ENCODE data around the gene JDP2. TPM values are rescaled to one million over a fixed set of nuclear protein-coding genes. Genes with fewer than 3 reads are reported as not detected.

Gene JDP2
- total RNA-seq, 1 experiment from 2014 or later: 23.3 TPM

GRCh38 chr14:75522224-75522982 lies 94.6 kb downstream of the JDP2 start, which contains the start of gene BATF:
Gene BATF (plus strand): TSS chr14:75522469. CDS start chr14:75522683, 214 bp downstream.
- Mint-ChIP-seq H3K27ac (no peak within 1 kb of the TSS), H3K4me1 (peaks cover 8% of the 10 kb centered on the region), H3K9me3 (no peaks in the 10 kb centered on the region), H3K27me3 (ENCODE audit: low read depth) (no peaks in the 10 kb centered on the region; the same call in none of the 2 replicates), H3K4me3 (no peak within 1 kb of the TSS), H3K36me3 (no peaks in the 10 kb centered on the region)
- ChIA-PET CTCF (interaction anchor here (0.6 to 2.6 kb wide), 5 partner anchors 15 to 573 kb away, joined by 3 to 19 read pairs (median 4); no protein-coding TSS in a partner anchor), POLR2A (no interaction called here)
- DNase-seq (ENCODE audit: low spot score): no peak
- ATAC-seq: no peak
- no peak for TF ChIP-seq HMGA2 (CRISPR knock-in tag; IDR thresholded peaks at IDR 0.05)
- no peak for TF ChIP-seq ARID4B (CRISPR knock-in tag; IDR thresholded peaks at IDR 0.05; ENCODE audit: borderline replicate concordance)
- TF ChIP-seq PRDM15 (CRISPR knock-in tag; IDR thresholded peaks at IDR 0.05): no peak
- no peak for TF ChIP-seq ATF3 (CRISPR knock-in tag; conservative IDR thresholded peaks at IDR 0.05)
- no peak for TF ChIP-seq GTF2I (CRISPR knock-in tag; conservative IDR thresholded peaks at IDR 0.05)
- TF ChIP-seq, protein P1, sequence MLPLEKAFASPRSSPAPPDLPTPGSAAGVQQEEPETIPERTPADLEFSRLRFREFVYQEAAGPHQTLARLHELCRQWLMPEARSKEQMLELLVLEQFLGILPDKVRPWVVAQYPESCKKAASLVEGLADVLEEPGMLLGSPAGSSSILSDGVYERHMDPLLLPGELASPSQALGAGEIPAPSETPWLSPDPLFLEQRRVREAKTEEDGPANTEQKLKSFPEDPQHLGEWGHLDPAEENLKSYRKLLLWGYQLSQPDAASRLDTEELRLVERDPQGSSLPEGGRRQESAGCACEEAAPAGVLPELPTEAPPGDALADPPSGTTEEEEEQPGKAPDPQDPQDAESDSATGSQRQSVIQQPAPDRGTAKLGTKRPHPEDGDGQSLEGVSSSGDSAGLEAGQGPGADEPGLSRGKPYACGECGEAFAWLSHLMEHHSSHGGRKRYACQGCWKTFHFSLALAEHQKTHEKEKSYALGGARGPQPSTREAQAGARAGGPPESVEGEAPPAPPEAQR (CRISPR knock-in tag; IDR thresholded peaks at IDR 0.05): no peak
- TF ChIP-seq NR1H2 (CRISPR knock-in tag; IDR thresholded peaks at IDR 0.05): no peak
- no peak for TF ChIP-seq SMAD4 (CRISPR knock-in tag; IDR thresholded peaks at IDR 0.05)

DNA sequence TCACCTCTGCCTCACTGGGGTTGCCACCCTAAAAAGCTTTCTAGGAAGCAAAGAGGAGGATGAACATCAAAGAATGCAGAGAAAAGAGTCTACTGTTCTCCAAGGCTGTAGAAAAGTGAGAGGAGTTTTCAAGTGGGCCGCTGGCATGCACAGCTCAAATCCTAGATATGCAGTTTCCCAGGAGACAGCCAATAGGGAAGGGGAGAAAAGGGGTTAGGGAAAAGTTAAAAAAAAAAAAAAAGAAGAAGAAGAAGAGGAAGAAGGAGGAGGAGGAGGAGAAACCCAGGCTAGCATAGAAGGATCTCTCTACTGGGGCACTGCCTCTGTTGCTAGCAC lies 95.1 kb downstream of the JDP2 start:
- no peaks in the 10 kb centered on the region for H3K36me3 Mint-ChIP-seq
- DNase-seq (ENCODE audit: low spot score) (no peak), ATAC-seq (no peak)
- ChIA-PET CTCF (interaction anchor here (0.8 to 1.4 kb wide), 3 partner anchors 34 to 219 kb away, joined by 3 to 7 read pairs (median 4); no protein-coding TSS in a partner anchor), POLR2A (no interaction called here)
- H3K9me3 Mint-ChIP-seq: no peaks in the 10 kb centered on the region
- no peak overlapping the region for H3K27ac Mint-ChIP-seq
- no peaks in the 10 kb centered on the region; the same call in none of the 2 replicates for H3K27me3 Mint-ChIP-seq (ENCODE audit: low read depth)
- H3K4me1 Mint-ChIP-seq: peaks cover 8% of the 10 kb centered on the region
- no peak for TF ChIP-seq ZNF232 (CRISPR knock-in tag; IDR thresholded peaks at IDR 0.05)
- TF ChIP-seq TP53 (CRISPR knock-in tag; IDR thresholded peaks at IDR 0.05): no peak
- TF ChIP-seq, protein P2, sequence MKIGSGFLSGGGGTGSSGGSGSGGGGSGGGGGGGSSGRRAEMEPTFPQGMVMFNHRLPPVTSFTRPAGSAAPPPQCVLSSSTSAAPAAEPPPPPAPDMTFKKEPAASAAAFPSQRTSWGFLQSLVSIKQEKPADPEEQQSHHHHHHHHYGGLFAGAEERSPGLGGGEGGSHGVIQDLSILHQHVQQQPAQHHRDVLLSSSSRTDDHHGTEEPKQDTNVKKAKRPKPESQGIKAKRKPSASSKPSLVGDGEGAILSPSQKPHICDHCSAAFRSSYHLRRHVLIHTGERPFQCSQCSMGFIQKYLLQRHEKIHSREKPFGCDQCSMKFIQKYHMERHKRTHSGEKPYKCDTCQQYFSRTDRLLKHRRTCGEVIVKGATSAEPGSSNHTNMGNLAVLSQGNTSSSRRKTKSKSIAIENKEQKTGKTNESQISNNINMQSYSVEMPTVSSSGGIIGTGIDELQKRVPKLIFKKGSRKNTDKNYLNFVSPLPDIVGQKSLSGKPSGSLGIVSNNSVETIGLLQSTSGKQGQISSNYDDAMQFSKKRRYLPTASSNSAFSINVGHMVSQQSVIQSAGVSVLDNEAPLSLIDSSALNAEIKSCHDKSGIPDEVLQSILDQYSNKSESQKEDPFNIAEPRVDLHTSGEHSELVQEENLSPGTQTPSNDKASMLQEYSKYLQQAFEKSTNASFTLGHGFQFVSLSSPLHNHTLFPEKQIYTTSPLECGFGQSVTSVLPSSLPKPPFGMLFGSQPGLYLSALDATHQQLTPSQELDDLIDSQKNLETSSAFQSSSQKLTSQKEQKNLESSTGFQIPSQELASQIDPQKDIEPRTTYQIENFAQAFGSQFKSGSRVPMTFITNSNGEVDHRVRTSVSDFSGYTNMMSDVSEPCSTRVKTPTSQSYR (CRISPR knock-in tag; IDR thresholded peaks at IDR 0.05): no peak
- no peak for TF ChIP-seq HMGXB4 (CRISPR knock-in tag; IDR thresholded peaks at IDR 0.05)
- no peak for TF ChIP-seq NFYB (CRISPR knock-in tag; conservative IDR thresholded peaks at IDR 0.05; ENCODE audit: low read depth)
- TF ChIP-seq NFE2L1 (CRISPR knock-in tag; IDR thresholded peaks at IDR 0.05): no peak
- TF ChIP-seq USF2 (CRISPR knock-in tag; IDR thresholded peaks at IDR 0.05): no peak
- TF ChIP-seq TEAD1 (CRISPR knock-in tag; IDR thresholded peaks at IDR 0.05): no peak
- no peak overlapping the region for H3K4me3 Mint-ChIP-seq
